ENCODE results near the gene CREB5. TPM values are rescaled to one million over a fixed set of nuclear protein-coding genes. Genes with fewer than 3 reads are reported as not detected.

Gene CREB5
- total and polyA plus RNA-seq, 2 of the 13 experiments (the other 11 are each of a cell fraction or from before 2014, with no cell fraction given) = 0.38 to 0.71 TPM

DNA sequence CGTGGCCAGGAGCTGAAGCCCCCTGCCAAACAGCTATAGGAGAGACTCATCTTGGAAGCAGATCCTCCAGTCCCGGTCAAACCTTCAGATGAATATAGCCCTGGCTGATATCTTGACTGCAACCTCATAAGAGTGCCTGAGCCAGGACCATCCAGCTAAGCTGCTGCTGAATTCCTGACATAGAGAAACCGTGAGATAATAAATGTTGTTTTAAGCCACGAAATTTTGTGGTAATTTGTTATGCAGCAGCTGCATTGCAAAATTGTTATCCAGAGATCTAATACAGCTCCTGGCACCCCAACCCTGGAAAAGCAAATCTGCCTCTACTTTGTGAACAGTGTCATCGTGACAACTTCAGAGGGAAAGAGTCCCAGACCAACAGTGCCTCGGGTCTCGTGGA is 119.9 kb downstream of the CREB5 start:
- H3K27me3 ChIP-seq (ENCODE audit: control insufficient read depth in 1 of 2, insufficient read depth in 2 of 2, low read length in 2 of 2) = no peaks in the 10 kb centered on the region
- no peak for FAIRE-seq
- no peak overlapping the region for H3K4me2 ChIP-seq (ENCODE audit: low read depth, low read length)
- H3K27ac ChIP-seq (ENCODE audit: extremely low read length, insufficient read depth, low read length) = no peak overlapping the region
- ChIA-PET POLR2A (no interaction called here), CTCF (ENCODE audit: low intra/inter-chr PET ratio, low total read pairs) (no interaction called here)
- H2AFZ ChIP-seq (ENCODE audit: low read length) = no peak overlapping the region
- no peak overlapping the region for H3K9ac ChIP-seq (ENCODE audit: insufficient read depth, low read depth, low read length)
- no peak overlapping the region for H3K4me3 ChIP-seq (replicated peaks in 1 of 3; ENCODE audit: insufficient read depth in 1 of 3, low read depth in 2 of 3, low read length in 3 of 3)
- H3K4me1 ChIP-seq (ENCODE audit: insufficient read depth, low read length) = no peaks in the 10 kb centered on the region
- no TSS peak for BruUV-seq (replicated peaks)
- TF ChIP-seq ZSCAN30 (CRISPR knock-in tag; IDR thresholded peaks at IDR 0.05) (no peak), GFI1 (CRISPR knock-in tag; IDR thresholded peaks at IDR 0.05; ENCODE audit: borderline replicate concordance) (no peak), ZNF577 (CRISPR knock-in tag; IDR thresholded peaks at IDR 0.05; ENCODE audit: borderline replicate concordance, low read depth) (no peak), RNF2 (conservative IDR thresholded peaks at IDR 0.05; ENCODE audit: low read depth) (no peak), HNRNPH1 (optimal IDR thresholded peaks at IDR 0.05; ENCODE audit: low read depth, low read length) (no peak), ZSCAN31 (CRISPR knock-in tag; IDR thresholded peaks at IDR 0.05; ENCODE audit: low read depth) (no peak), SMAD9 (CRISPR knock-in tag; IDR thresholded peaks at IDR 0.05) (no peak), EHMT2 (IDR thresholded peaks at IDR 0.05; ENCODE audit: borderline replicate concordance, low read depth, low read length) (no peak), ADNP (CRISPR knock-in tag; IDR thresholded peaks at IDR 0.05) (no peak), ZNF3 (CRISPR knock-in tag; IDR thresholded peaks at IDR 0.05) (no peak), RORA (CRISPR knock-in tag; IDR thresholded peaks at IDR 0.05) (no peak), NFATC3 (CRISPR knock-in tag; IDR thresholded peaks at IDR 0.05) (no peak), MED1 (CRISPR knock-in tag; IDR thresholded peaks at IDR 0.05) (no peak), NR1H2 (CRISPR knock-in tag; IDR thresholded peaks at IDR 0.05; ENCODE audit: borderline replicate concordance, low read depth) (no peak)
- TF ChIP-seq, protein P1, sequence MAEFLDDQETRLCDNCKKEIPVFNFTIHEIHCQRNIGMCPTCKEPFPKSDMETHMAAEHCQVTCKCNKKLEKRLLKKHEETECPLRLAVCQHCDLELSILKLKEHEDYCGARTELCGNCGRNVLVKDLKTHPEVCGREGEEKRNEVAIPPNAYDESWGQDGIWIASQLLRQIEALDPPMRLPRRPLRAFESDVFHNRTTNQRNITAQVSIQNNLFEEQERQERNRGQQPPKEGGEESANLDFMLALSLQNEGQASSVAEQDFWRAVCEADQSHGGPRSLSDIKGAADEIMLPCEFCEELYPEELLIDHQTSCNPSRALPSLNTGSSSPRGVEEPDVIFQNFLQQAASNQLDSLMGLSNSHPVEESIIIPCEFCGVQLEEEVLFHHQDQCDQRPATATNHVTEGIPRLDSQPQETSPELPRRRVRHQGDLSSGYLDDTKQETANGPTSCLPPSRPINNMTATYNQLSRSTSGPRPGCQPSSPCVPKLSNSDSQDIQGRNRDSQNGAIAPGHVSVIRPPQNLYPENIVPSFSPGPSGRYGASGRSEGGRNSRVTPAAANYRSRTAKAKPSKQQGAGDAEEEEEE (CRISPR knock-in tag; IDR thresholded peaks at IDR 0.05; ENCODE audit: borderline replicate concordance) = no peak
- ATAC-seq = no peak
- no peaks in the 10 kb centered on the region for H4K20me1 ChIP-seq (ENCODE audit: insufficient read depth, low read length)
- intact Hi-C loops (cut with micrococcal nuclease; ENCODE audit: unreplicated experiment) = no loop called here
- 9% methylated on average over 6 of the region's 7 CpGs for WGBS (ENCODE audit: low lambda C conversion rate)
- DNase-seq (ENCODE audit: low spot score) = no peak
- no peaks in the 10 kb centered on the region for H3K79me2 ChIP-seq (ENCODE audit: insufficient read depth, low read length)
- H3K9me3 ChIP-seq (ENCODE audit: low read length) = no peaks in the 10 kb centered on the region
- in situ Hi-C loops (cut with HindIII; ENCODE audit: extremely low pct_ligation_motif_present, low pct_unique_long_range_greater_than_20kb) = no loop called here
- H3K36me3 ChIP-seq (replicated peaks in 1 of 2; ENCODE audit: control insufficient read depth in 1 of 2, insufficient read depth in 2 of 2, low read length in 2 of 2) = no peaks in the 10 kb centered on the region
